OCI-LY1 (cell line): ENCODE data around the gene SLC35A5.

ENCODE experiments used
- EZH2 ChIP-seq: fragments of 200-600 bp; sonication (generic), shearing (Covaris generic); IDR thresholded peaks from 2 replicates; pipeline ENCODE4 v1.8.0; 2017; ENCODE audit warnings: borderline replicate concordance, mixed run types, mild to moderate bottlenecking, antibody characterized with exemption, low read length, moderate library complexity, mixed read lengths
- TF ChIP-seq, protein P1 (sequence below): fragments of 200-600 bp; sonication (generic), shearing (Covaris generic); IDR thresholded peaks from 2 replicates; pipeline ENCODE4 v1.5.1; 2017; ENCODE audit warnings: mild to moderate bottlenecking, antibody characterized with exemption, low read length, moderate library complexity, mixed read lengths

DNA sequence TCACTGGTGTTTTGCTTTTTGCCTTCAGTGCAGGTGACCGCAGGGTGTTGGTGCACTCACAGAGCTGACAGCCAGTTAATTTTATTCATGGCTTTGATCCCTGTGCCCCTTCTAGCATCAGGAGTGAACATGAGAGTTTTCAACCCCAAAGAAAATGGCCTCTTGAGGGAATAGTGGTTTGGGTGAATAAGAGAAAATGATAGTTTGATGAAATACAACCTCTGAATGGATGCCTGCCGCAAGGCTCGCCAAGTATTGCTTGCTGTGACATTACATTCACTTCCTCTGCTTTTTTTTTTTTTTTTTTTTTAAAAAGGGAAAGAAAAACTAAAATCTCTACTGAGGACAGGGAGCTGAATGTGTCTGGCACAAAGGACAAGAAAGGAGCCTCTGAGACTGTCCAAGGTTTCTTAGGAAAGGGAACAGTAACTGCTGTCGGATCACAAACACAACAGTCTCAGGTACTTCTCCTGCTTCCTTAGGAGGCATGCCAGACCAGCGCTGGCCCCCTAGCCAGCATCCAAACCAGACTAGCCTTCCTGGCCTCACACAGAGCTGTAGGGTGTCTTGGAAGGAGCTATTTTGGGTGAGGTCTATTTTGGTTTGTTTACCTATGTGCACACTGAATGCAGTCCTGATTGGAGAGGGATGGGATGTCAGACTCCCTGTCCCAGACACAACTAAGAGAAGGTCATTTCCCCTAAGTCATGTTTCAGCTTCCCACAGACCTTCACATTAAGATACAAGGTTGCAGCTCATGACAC, 50.1 kb downstream of the SLC35A5 start:
- TF ChIP-seq, protein P1, sequence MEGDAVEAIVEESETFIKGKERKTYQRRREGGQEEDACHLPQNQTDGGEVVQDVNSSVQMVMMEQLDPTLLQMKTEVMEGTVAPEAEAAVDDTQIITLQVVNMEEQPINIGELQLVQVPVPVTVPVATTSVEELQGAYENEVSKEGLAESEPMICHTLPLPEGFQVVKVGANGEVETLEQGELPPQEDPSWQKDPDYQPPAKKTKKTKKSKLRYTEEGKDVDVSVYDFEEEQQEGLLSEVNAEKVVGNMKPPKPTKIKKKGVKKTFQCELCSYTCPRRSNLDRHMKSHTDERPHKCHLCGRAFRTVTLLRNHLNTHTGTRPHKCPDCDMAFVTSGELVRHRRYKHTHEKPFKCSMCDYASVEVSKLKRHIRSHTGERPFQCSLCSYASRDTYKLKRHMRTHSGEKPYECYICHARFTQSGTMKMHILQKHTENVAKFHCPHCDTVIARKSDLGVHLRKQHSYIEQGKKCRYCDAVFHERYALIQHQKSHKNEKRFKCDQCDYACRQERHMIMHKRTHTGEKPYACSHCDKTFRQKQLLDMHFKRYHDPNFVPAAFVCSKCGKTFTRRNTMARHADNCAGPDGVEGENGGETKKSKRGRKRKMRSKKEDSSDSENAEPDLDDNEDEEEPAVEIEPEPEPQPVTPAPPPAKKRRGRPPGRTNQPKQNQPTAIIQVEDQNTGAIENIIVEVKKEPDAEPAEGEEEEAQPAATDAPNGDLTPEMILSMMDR = no peak
- no peak for TF ChIP-seq EZH2
